ENCODE measurements around the gene TTBK2.

TTBK2 gene

GRCh38 chr15:42854576-42854975 lies 66.0 kb downstream of the TTBK2 start:
- ChIA-PET CTCF (no interaction called here), POLR2A (no interaction called here)
- DNase-seq (ENCODE audit: extremely low spot score): no peak
- TF ChIP-seq FOXA1 (IDR thresholded peaks at IDR 0.05): no peak

GRCh38 chr15:42849836-42850235 lies 70.7 kb downstream of the TTBK2 start:
- TF ChIP-seq SUZ12 (IDR thresholded peaks at IDR 0.05): no peak
- no peak for TF ChIP-seq HDGF (IDR thresholded peaks at IDR 0.05; ENCODE audit: borderline replicate concordance)
- no peak for TF ChIP-seq BHLHE40 (IDR thresholded peaks at IDR 0.05; ENCODE audit: borderline replicate concordance)
- TF ChIP-seq NFRKB (IDR thresholded peaks at IDR 0.05): no peak
- no peak for DNase-seq (ENCODE audit: extremely low spot score)
- ChIA-PET CTCF (no interaction called here), POLR2A (no interaction called here)

DNA sequence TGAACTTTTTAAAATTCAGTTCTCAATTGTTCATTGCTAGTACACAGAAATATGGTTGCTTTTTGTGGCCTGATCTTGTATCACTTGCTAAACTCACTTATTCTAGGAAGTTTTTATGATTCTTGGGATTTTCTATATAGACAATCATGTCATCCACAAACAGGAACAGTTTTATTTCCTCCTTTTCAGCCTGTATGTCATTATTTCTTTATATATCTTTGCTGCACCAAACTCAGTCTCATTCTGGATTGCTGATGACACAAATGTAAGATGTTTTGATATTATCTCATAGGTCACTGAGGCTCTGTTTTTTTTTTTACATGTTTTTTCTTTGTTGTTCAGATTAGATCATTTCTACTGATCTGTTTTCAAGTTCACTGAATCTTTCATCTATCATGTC lies 71.7 kb downstream of the TTBK2 start:
- TF ChIP-seq, protein P1, sequence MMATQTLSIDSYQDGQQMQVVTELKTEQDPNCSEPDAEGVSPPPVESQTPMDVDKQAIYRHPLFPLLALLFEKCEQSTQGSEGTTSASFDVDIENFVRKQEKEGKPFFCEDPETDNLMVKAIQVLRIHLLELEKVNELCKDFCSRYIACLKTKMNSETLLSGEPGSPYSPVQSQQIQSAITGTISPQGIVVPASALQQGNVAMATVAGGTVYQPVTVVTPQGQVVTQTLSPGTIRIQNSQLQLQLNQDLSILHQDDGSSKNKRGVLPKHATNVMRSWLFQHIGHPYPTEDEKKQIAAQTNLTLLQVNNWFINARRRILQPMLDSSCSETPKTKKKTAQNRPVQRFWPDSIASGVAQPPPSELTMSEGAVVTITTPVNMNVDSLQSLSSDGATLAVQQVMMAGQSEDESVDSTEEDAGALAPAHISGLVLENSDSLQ (IDR thresholded peaks at IDR 0.05): no peak
- no peak for TF ChIP-seq NFRKB (IDR thresholded peaks at IDR 0.05)
- no peak for TF ChIP-seq LEF1 (IDR thresholded peaks at IDR 0.05; ENCODE audit: borderline replicate concordance)
- no peak for TF ChIP-seq TARDBP (IDR thresholded peaks at IDR 0.05)
- no peak for TF ChIP-seq SP1 (IDR thresholded peaks at IDR 0.05)
- ChIA-PET POLR2A (no interaction called here), CTCF (no interaction called here)
- no peak for DNase-seq (ENCODE audit: extremely low spot score)

GRCh38 chr15:42846647-42847046 lies 73.9 kb downstream of the TTBK2 start:
- POLR2A ChIA-PET: no interaction called here
- no peak for TF ChIP-seq CTBP1 (IDR thresholded peaks at IDR 0.05; ENCODE audit: borderline replicate concordance)
- no peak for TF ChIP-seq FOXA1 (IDR thresholded peaks at IDR 0.05)
- TF ChIP-seq HDGF (IDR thresholded peaks at IDR 0.05; ENCODE audit: borderline replicate concordance): no peak
- no peak for TF ChIP-seq FOXK2 (IDR thresholded peaks at IDR 0.05)
- TF ChIP-seq TARDBP (IDR thresholded peaks at IDR 0.05): no peak
- TF ChIP-seq, protein P1 (IDR thresholded peaks at IDR 0.05): no peak
- TF ChIP-seq ZNF384 (IDR thresholded peaks at IDR 0.05): no peak
- TF ChIP-seq NFRKB (IDR thresholded peaks at IDR 0.05): no peak
- TF ChIP-seq ELF4 (IDR thresholded peaks at IDR 0.05): no peak
- no peak for TF ChIP-seq LEF1 (IDR thresholded peaks at IDR 0.05; ENCODE audit: borderline replicate concordance)
- TF ChIP-seq ARNT (IDR thresholded peaks at IDR 0.05): no peak
- TF ChIP-seq SP1 (IDR thresholded peaks at IDR 0.05): no peak
- no peak for DNase-seq (ENCODE audit: extremely low spot score)
- CTCF ChIA-PET: no interaction called here

GRCh38 chr15:42845581-42845980 lies 75.0 kb downstream of the TTBK2 start:
- ChIA-PET CTCF (no interaction called here), POLR2A (no interaction called here)
- no peak for TF ChIP-seq CTBP1 (IDR thresholded peaks at IDR 0.05; ENCODE audit: borderline replicate concordance)
- no peak for TF ChIP-seq NFRKB (IDR thresholded peaks at IDR 0.05)
- no peak for TF ChIP-seq BHLHE40 (IDR thresholded peaks at IDR 0.05; ENCODE audit: borderline replicate concordance)
- TF ChIP-seq FOXM1 (IDR thresholded peaks at IDR 0.05; ENCODE audit: borderline replicate concordance): no peak
- TF ChIP-seq ELF4 (IDR thresholded peaks at IDR 0.05): no peak
- no peak for TF ChIP-seq FOXA1 (IDR thresholded peaks at IDR 0.05)
- no peak for TF ChIP-seq ZNF384 (IDR thresholded peaks at IDR 0.05)
- TF ChIP-seq FOXK2 (IDR thresholded peaks at IDR 0.05): no peak
- TF ChIP-seq ARNT (IDR thresholded peaks at IDR 0.05): no peak
- no peak for TF ChIP-seq TARDBP (IDR thresholded peaks at IDR 0.05)
- TF ChIP-seq, protein P1 (IDR thresholded peaks at IDR 0.05): no peak
- no peak for TF ChIP-seq HDGF (IDR thresholded peaks at IDR 0.05; ENCODE audit: borderline replicate concordance)
- no peak for TF ChIP-seq LEF1 (IDR thresholded peaks at IDR 0.05; ENCODE audit: borderline replicate concordance)
- TF ChIP-seq SUZ12 (IDR thresholded peaks at IDR 0.05): no peak
- no peak for TF ChIP-seq SP1 (IDR thresholded peaks at IDR 0.05)
- no peak for TF ChIP-seq L3MBTL2 (conservative IDR thresholded peaks at IDR 0.05)
- no peak for DNase-seq (ENCODE audit: extremely low spot score)

GRCh38 chr15:42843699-42844098 lies 76.9 kb downstream of the TTBK2 start:
- POLR2A ChIA-PET: no interaction called here
- no peak for DNase-seq (ENCODE audit: extremely low spot score)
- CTCF ChIA-PET: no interaction called here
- TF ChIP-seq SP1 (IDR thresholded peaks at IDR 0.05) (no peak), ELF4 (IDR thresholded peaks at IDR 0.05) (no peak), BHLHE40 (IDR thresholded peaks at IDR 0.05; ENCODE audit: borderline replicate concordance) (no peak), L3MBTL2 (conservative IDR thresholded peaks at IDR 0.05) (no peak), TARDBP (IDR thresholded peaks at IDR 0.05) (no peak)
- TF ChIP-seq, protein P1 (IDR thresholded peaks at IDR 0.05): no peak

- CTCF ChIA-PET: interaction anchor here (0.6 to 0.7 kb wide), 3 partner anchors 24 to 449 kb away, joined by 4 to 6 read pairs (median 4); no protein-coding TSS in a partner anchor
- DNase-seq (ENCODE audit: extremely low spot score): no peak
- POLR2A ChIA-PET: no interaction called here
- TF ChIP-seq FOXM1 (IDR thresholded peaks at IDR 0.05; ENCODE audit: borderline replicate concordance): no peak
- no peak for TF ChIP-seq NFRKB (IDR thresholded peaks at IDR 0.05)
- TF ChIP-seq LEF1 (IDR thresholded peaks at IDR 0.05; ENCODE audit: borderline replicate concordance): no peak
- TF ChIP-seq BHLHE40 (IDR thresholded peaks at IDR 0.05; ENCODE audit: borderline replicate concordance): no peak
- no peak for TF ChIP-seq L3MBTL2 (conservative IDR thresholded peaks at IDR 0.05)
- TF ChIP-seq TARDBP (IDR thresholded peaks at IDR 0.05): no peak
- no peak for TF ChIP-seq FOXK2 (IDR thresholded peaks at IDR 0.05)
- no peak for TF ChIP-seq FOXA1 (IDR thresholded peaks at IDR 0.05)
- TF ChIP-seq SUZ12 (IDR thresholded peaks at IDR 0.05): no peak
- TF ChIP-seq ELF4 (IDR thresholded peaks at IDR 0.05): no peak
Observed at GRCh38 chr15:42836251-42836650, 84.3 kb downstream of the TTBK2 start.

All from HEK293T (cell line).